ENCODE data around the gene ADAM12. TPM values are rescaled to one million over a fixed set of nuclear protein-coding genes. Genes with fewer than 3 reads are reported as not detected.

ADAM12 gene
- total RNA-seq, 2 experiments from 2014 or later: 0.60 to 1.6 TPM

- no peaks in the 10 kb centered on the region for H3K36me3 Mint-ChIP-seq (ENCODE audit: low read depth)
Measured at GRCh38 chr10:126199221-126199998, 188.9 kb downstream of the ADAM12 start.

GRCh38 chr10:126198681-126199080 is 189.6 kb downstream of the ADAM12 start:
- Mint-ChIP-seq H3K4me1 (ENCODE audit: low read depth) (no peaks in the 10 kb centered on the region), H3K36me3 (ENCODE audit: low read depth) (no peaks in the 10 kb centered on the region), H3K4me3 (no peak overlapping the region), H3K27ac (no peak overlapping the region), H3K9me3 (ENCODE audit: insufficient read depth) (peaks cover 5% of the 10 kb centered on the region), H3K27me3 (ENCODE audit: low read depth) (no peaks in the 10 kb centered on the region)
- CTCF ChIA-PET: no interaction called here
- no peak for ATAC-seq
- DNase-seq: no peak
- POLR2A ChIA-PET: no interaction called here

More at GRCh38 chr10:126199221-126199998, 188.9 kb downstream of the ADAM12 start:
- Mint-ChIP-seq H3K27ac (no peak overlapping the region), H3K4me3 (no peak overlapping the region), H3K9me3 (ENCODE audit: insufficient read depth) (peaks cover 5% of the 10 kb centered on the region), H3K27me3 (ENCODE audit: low read depth) (no peaks in the 10 kb centered on the region), H3K4me1 (ENCODE audit: low read depth) (no peaks in the 10 kb centered on the region)
- ChIA-PET CTCF (no interaction called here), POLR2A (no interaction called here)
- DNase-seq (no peak), ATAC-seq (no peak)

GRCh38 chr10:126197036-126197543 is 191.2 kb downstream of the ADAM12 start:
- no peak overlapping the region for H3K27ac Mint-ChIP-seq
- no peak overlapping the region for H3K4me3 Mint-ChIP-seq
- peaks cover 5% of the 10 kb centered on the region for H3K9me3 Mint-ChIP-seq (ENCODE audit: insufficient read depth)
- H3K27me3 Mint-ChIP-seq (ENCODE audit: low read depth): no peaks in the 10 kb centered on the region
- CTCF ChIA-PET: no interaction called here
- H3K4me1 Mint-ChIP-seq (ENCODE audit: low read depth): no peaks in the 10 kb centered on the region
- no peaks in the 10 kb centered on the region for H3K36me3 Mint-ChIP-seq (ENCODE audit: low read depth)
- DNase-seq: no peak
- POLR2A ChIA-PET: no interaction called here
- ATAC-seq: no peak

- H3K36me3 Mint-ChIP-seq (ENCODE audit: low read depth): no peaks in the 10 kb centered on the region
- H3K9me3 Mint-ChIP-seq (ENCODE audit: insufficient read depth): peaks cover 5% of the 10 kb centered on the region
- ATAC-seq (no peak), DNase-seq (no peak)
- no peak overlapping the region for H3K27ac Mint-ChIP-seq
- H3K4me3 Mint-ChIP-seq: no peak overlapping the region
- ChIA-PET POLR2A (interaction anchor here (0.7 kb wide), 1 partner anchor 230 kb away, joined by 3 read pairs; no protein-coding TSS in a partner anchor), CTCF (no interaction called here)
- H3K4me1 Mint-ChIP-seq (ENCODE audit: low read depth): no peaks in the 10 kb centered on the region
- no peaks in the 10 kb centered on the region for H3K27me3 Mint-ChIP-seq (ENCODE audit: low read depth)
Measured at GRCh38 chr10:126196281-126196680, 192.0 kb downstream of the ADAM12 start.

GRCh38 chr10:126191192-126191591 is 197.1 kb downstream of the ADAM12 start:
- Mint-ChIP-seq H3K4me3 (no peak overlapping the region), H3K27ac (no peak overlapping the region), H3K36me3 (ENCODE audit: low read depth) (no peaks in the 10 kb centered on the region), H3K9me3 (ENCODE audit: insufficient read depth) (no peaks in the 10 kb centered on the region), H3K4me1 (ENCODE audit: low read depth) (no peaks in the 10 kb centered on the region), H3K27me3 (ENCODE audit: low read depth) (no peaks in the 10 kb centered on the region)
- ChIA-PET CTCF (no interaction called here), POLR2A (no interaction called here)
- ATAC-seq (no peak), DNase-seq (no peak)

GRCh38 chr10:126188679-126189200 is 199.5 kb downstream of the ADAM12 start:
- ATAC-seq (no peak), DNase-seq (no peak)
- H3K27me3 Mint-ChIP-seq (ENCODE audit: low read depth): no peaks in the 10 kb centered on the region
- no peaks in the 10 kb centered on the region for H3K9me3 Mint-ChIP-seq (ENCODE audit: insufficient read depth)
- no peak overlapping the region for H3K27ac Mint-ChIP-seq
- no peaks in the 10 kb centered on the region for H3K36me3 Mint-ChIP-seq (ENCODE audit: low read depth)
- H3K4me3 Mint-ChIP-seq: no peak overlapping the region
- no peaks in the 10 kb centered on the region for H3K4me1 Mint-ChIP-seq (ENCODE audit: low read depth)
- CTCF ChIA-PET: no interaction called here
- POLR2A ChIA-PET: no interaction called here

- Mint-ChIP-seq H3K4me1 (ENCODE audit: low read depth) (no peaks in the 10 kb centered on the region), H3K27me3 (ENCODE audit: low read depth) (no peaks in the 10 kb centered on the region), H3K27ac (no peak overlapping the region), H3K36me3 (ENCODE audit: low read depth) (no peaks in the 10 kb centered on the region), H3K9me3 (ENCODE audit: insufficient read depth) (no peaks in the 10 kb centered on the region), H3K4me3 (no peak overlapping the region)
- no peak for ATAC-seq
- ChIA-PET CTCF (no interaction called here), POLR2A (no interaction called here)
- DNase-seq: no peak
Measured at GRCh38 chr10:126187399-126187798, 200.9 kb downstream of the ADAM12 start.

- DNase-seq: no peak
- Mint-ChIP-seq H3K4me1 (ENCODE audit: low read depth) (no peaks in the 10 kb centered on the region), H3K27me3 (ENCODE audit: low read depth) (no peaks in the 10 kb centered on the region), H3K9me3 (ENCODE audit: insufficient read depth) (no peaks in the 10 kb centered on the region), H3K27ac (no peak overlapping the region), H3K36me3 (ENCODE audit: low read depth) (no peaks in the 10 kb centered on the region), H3K4me3 (no peak overlapping the region)
- no peak for ATAC-seq
- CTCF ChIA-PET: no interaction called here
- POLR2A ChIA-PET: no interaction called here
Measured at GRCh38 chr10:126186766-126187165, 201.5 kb downstream of the ADAM12 start.

- ATAC-seq (no peak), DNase-seq (no peak)
- H3K27me3 Mint-ChIP-seq (ENCODE audit: low read depth): no peaks in the 10 kb centered on the region
- CTCF ChIA-PET: no interaction called here
- no peak overlapping the region for H3K27ac Mint-ChIP-seq
- POLR2A ChIA-PET: no interaction called here
- no peaks in the 10 kb centered on the region for H3K9me3 Mint-ChIP-seq (ENCODE audit: insufficient read depth)
- no peaks in the 10 kb centered on the region for H3K4me1 Mint-ChIP-seq (ENCODE audit: low read depth)
- H3K4me3 Mint-ChIP-seq: no peak overlapping the region
- no peaks in the 10 kb centered on the region for H3K36me3 Mint-ChIP-seq (ENCODE audit: low read depth)
Measured at GRCh38 chr10:126185676-126186447, 202.4 kb downstream of the ADAM12 start.

GRCh38 chr10:126181626-126182025 is 206.7 kb downstream of the ADAM12 start:
- H3K4me3 Mint-ChIP-seq: no peak overlapping the region
- H3K36me3 Mint-ChIP-seq (ENCODE audit: low read depth): no peaks in the 10 kb centered on the region
- H3K27me3 Mint-ChIP-seq (ENCODE audit: low read depth): no peaks in the 10 kb centered on the region
- ChIA-PET POLR2A (no interaction called here), CTCF (no interaction called here)
- no peaks in the 10 kb centered on the region for H3K4me1 Mint-ChIP-seq (ENCODE audit: low read depth)
- no peak for ATAC-seq
- DNase-seq: no peak
- no peaks in the 10 kb centered on the region for H3K9me3 Mint-ChIP-seq (ENCODE audit: insufficient read depth)
- no peak overlapping the region for H3K27ac Mint-ChIP-seq

- no peaks in the 10 kb centered on the region for H3K9me3 Mint-ChIP-seq (ENCODE audit: insufficient read depth)
- no peaks in the 10 kb centered on the region for H3K36me3 Mint-ChIP-seq (ENCODE audit: low read depth)
- H3K4me3 Mint-ChIP-seq: no peak overlapping the region
- CTCF ChIA-PET: no interaction called here
- DNase-seq (no peak), ATAC-seq (no peak)
- POLR2A ChIA-PET: no interaction called here
- no peaks in the 10 kb centered on the region for H3K4me1 Mint-ChIP-seq (ENCODE audit: low read depth)
- no peak overlapping the region for H3K27ac Mint-ChIP-seq
- no peaks in the 10 kb centered on the region for H3K27me3 Mint-ChIP-seq (ENCODE audit: low read depth)
Measured at GRCh38 chr10:126179637-126180036, 208.6 kb downstream of the ADAM12 start.

GRCh38 chr10:126177417-126178030 is 210.8 kb downstream of the ADAM12 start:
- H3K27ac Mint-ChIP-seq: no peak overlapping the region
- no peaks in the 10 kb centered on the region for H3K4me1 Mint-ChIP-seq (ENCODE audit: low read depth)
- POLR2A ChIA-PET: no interaction called here
- no peaks in the 10 kb centered on the region for H3K27me3 Mint-ChIP-seq (ENCODE audit: low read depth)
- no peak for ATAC-seq
- H3K36me3 Mint-ChIP-seq (ENCODE audit: low read depth): no peaks in the 10 kb centered on the region
- H3K9me3 Mint-ChIP-seq (ENCODE audit: insufficient read depth): no peaks in the 10 kb centered on the region
- H3K4me3 Mint-ChIP-seq: no peak overlapping the region
- no peak for DNase-seq
- CTCF ChIA-PET: no interaction called here

Data from activated CD8-positive, alpha-beta T cell treated with anti-CD3 and anti-CD28 coated beads, Interleukin-2, amount 10 ng/mL, durations not matched to agents 7 days and 5 days (primary cell).